Erythroblast (primary cell): ENCODE measurements around the gene HLA-DQA2.

Experiments
- GATA1 ChIP-seq: IDR thresholded peaks from 2 replicates; pipeline ENCODE4 v1.6.1; 2011; ENCODE audit warnings: low read depth, mild to moderate bottlenecking, control low read depth, low read length, moderate library complexity
- POLR2A ChIP-seq: IDR thresholded peaks from 2 replicates; pipeline ENCODE4 v1.6.1; 2011; ENCODE audit warnings: mild to moderate bottlenecking, low read length

GRCh38 chr6:32738126-32738525 is 3.1 kb upstream of the HLA-DQA2 start:
- TF ChIP-seq POLR2A (no peak), GATA1 (no peak)
